MV-4-11 (cell line): ENCODE results near the gene PHF14.

ENCODE experiments used
- DNase-seq: peaks from one replicate; lab custom pipeline; 2025; lab: John Stamatoyannopoulos, UW

The PHF14 gene

GRCh38 chr7:11212080-11212711, 238.5 kb downstream of the PHF14 start:
- DNase-seq: peak; percentile 43

DNA sequence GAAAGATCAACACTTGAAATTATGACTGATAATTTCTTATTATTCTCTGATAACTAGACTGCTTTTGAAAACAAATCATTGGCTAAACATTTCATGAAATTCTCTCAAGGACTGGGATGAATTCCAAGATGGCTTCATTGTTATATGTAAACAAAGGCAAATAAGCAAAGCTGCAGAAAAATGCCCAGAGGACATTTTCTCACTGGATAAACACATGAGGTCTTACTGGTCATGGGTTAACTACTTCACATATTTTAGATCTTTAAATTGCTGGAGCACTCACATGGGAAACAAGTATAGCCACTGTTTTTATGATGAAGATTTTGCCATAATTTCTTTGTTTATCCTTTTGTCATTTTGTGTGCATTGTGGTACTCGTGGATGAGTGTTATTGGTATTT, 239.1 kb downstream of the PHF14 start:
- no peak for DNase-seq

- DNase-seq: no peak
Observed at GRCh38 chr7:11213266-11213665, 239.6 kb downstream of the PHF14 start.

DNA sequence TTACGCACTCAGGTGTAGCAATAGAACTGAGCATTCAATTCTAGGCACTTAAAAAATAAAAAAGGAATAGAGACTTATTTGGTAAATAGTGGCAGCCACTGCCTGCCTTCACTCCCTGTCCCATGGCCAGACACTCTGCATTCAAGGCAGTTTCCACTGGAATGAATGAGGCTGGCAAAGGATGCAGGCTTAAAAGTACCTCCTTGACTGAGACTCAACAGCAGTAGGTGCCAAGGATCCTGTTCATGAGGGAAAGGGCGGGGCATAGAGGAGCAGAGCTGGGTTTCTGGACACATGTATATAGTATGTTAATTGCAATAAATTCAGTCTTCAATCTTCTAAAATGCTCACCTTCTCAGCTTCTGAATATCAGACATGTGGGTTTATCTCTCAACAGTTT, 242.6 kb downstream of the PHF14 start:
- DNase-seq: no peak

DNA sequence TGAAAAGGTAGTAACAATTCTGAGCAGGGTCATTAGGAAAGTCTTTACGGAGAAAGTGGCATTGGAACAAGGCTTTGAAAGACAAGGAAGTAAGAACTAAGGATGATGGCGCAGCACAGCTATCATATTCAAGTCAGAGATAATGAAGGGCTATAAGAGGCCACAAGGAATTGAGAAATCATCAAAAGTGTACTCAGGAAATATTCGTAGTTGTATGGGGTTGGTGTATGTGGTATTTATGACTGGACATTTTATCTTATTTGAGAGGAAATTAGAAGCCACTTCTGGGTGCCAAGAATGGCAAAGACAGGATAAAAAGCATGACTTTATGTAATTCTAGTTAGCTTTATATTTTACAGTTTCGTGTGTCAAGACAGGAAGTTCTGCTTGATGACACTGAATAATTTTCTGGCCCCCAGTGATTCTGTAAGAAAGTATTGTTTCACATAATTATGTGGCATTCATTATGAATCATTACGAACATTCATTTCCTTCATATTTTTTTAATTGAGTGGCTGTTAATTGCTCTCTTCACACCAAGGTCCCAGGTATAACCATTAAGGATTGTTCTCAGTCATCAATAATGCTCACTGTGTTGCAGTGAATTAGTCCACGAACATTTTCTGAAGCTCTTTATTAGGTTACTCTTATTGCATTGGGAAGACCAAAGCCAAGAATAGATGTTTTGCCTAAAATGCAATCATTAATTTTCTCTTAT, 244.3 kb downstream of the PHF14 start:
- no peak for DNase-seq
